ENCODE data around the gene LRRC8D. TPM values are rescaled to one million over a fixed set of nuclear protein-coding genes. Genes with fewer than 3 reads are reported as not detected.

The LRRC8D gene
- total and polyA plus RNA-seq, 11 donors, result 2.1 to 16.5 (median 8.0) TPM

- H3K4me1 ChIP-seq, result peaks cover 0 to 24% (median 5%) of the 10 kb centered on the region in 12 donors
- ATAC-seq (no peak), DNase-seq (no peak)
- H3K4me3 ChIP-seq, result no peak overlapping the region
- no peak overlapping the region for H3K27ac ChIP-seq
- intact Hi-C loops (cut with DNase I), result no loop called here
- 95 to 97% (median 97%) methylated on average over 7 of the region's 7 CpGs for WGBS, 4 donors
- no peaks in the 10 kb centered on the region for H3K9me3 ChIP-seq
- H3K36me3 ChIP-seq, result peaks cover 0 to 25% (median 11%) of the 10 kb centered on the region in 9 donors
- no peaks in the 10 kb centered on the region for H3K27me3 ChIP-seq
- TF ChIP-seq CTCF (IDR thresholded peaks at IDR 0.05) (no peak), POLR2A (IDR thresholded peaks at IDR 0.05) (no peak)
Observed at GRCh38 chr1:89866568-89866967, 45.7 kb downstream of the LRRC8D start.

GRCh38 chr1:89870998-89871397, 50.2 kb downstream of the LRRC8D start:
- peaks cover 0 to 41% (median 20%) of the 10 kb centered on the region in 12 donors for H3K4me1 ChIP-seq
- no peak overlapping the region for H3K27ac ChIP-seq

GRCh38 chr1:89871768-89872473, 51.1 kb downstream of the LRRC8D start:
- intact Hi-C loops (cut with DNase I), result loop anchor here in 1 of 10 donors (5.0 kb wide), 2 partner anchors 35 to 50 kb away; partner anchors contain the start of gene LRRC8D
- Histone ChIP-seq H3K27me3 (no peaks in the 10 kb centered on the region), H3K4me1 (peaks cover 0 to 44% (median 18%) of the 10 kb centered on the region in 12 donors), H3K9me3 (no peaks in the 10 kb centered on the region), H3K4me3 (no peak overlapping the region), H3K27ac (peak overlapping the region in 2 of 12 donors; percentile 35 to 68), H3K36me3 (peaks cover 0 to 21% (median 11%) of the 10 kb centered on the region in 9 donors)
- peak in 1 of 5 donors; percentile 54 for DNase-seq
- peak; percentile 64 to 94 (median 90) for ATAC-seq
- WGBS, 4 donors, result 68 to 75% (median 69%) methylated on average over 9 of the region's 9 CpGs
- TF ChIP-seq CTCF (IDR thresholded peaks at IDR 0.05), result no peak
- TF ChIP-seq POLR2A (IDR thresholded peaks at IDR 0.05), result no peak

More at GRCh38 chr1:89870998-89871397, 50.2 kb downstream of the LRRC8D start:
- no peak for TF ChIP-seq POLR2A (IDR thresholded peaks at IDR 0.05)
- no peak for TF ChIP-seq CTCF (IDR thresholded peaks at IDR 0.05)
- Histone ChIP-seq H3K36me3 (peaks cover 0 to 21% (median 11%) of the 10 kb centered on the region in 9 donors), H3K27me3 (no peaks in the 10 kb centered on the region), H3K9me3 (no peaks in the 10 kb centered on the region), H3K4me3 (no peak overlapping the region)
- intact Hi-C loops (cut with DNase I), result loop anchor here in 1 of 10 donors (5.0 kb wide), 2 partner anchors 36 to 49 kb away; partner anchors contain the start of gene LRRC8D
- 92 to 98% (median 95%) methylated on average over 3 of the region's 3 CpGs for WGBS, 4 donors
- DNase-seq, result no peak
- ATAC-seq, result no peak

GRCh38 chr1:89872567-89872966, 51.7 kb downstream of the LRRC8D start:
- no peak for DNase-seq
- no peaks in the 10 kb centered on the region for H3K27me3 ChIP-seq
- no peaks in the 10 kb centered on the region for H3K9me3 ChIP-seq
- intact Hi-C loops (cut with DNase I), result loop anchor here in 1 of 10 donors (5.0 kb wide), 2 partner anchors 35 to 50 kb away; partner anchors contain the start of gene LRRC8D
- H3K4me1 ChIP-seq, result peaks cover 0 to 47% (median 18%) of the 10 kb centered on the region in 12 donors
- H3K4me3 ChIP-seq, result no peak overlapping the region
- TF ChIP-seq POLR2A (IDR thresholded peaks at IDR 0.05), result no peak
- no peak for TF ChIP-seq CTCF (IDR thresholded peaks at IDR 0.05)
- no peak for ATAC-seq
- H3K36me3 ChIP-seq, result peaks cover 0 to 21% (median 11%) of the 10 kb centered on the region in 9 donors
- WGBS, 4 donors, result 42 to 54% (median 44%) methylated on average over 1 of the region's 1 CpG
- H3K27ac ChIP-seq, result peak overlapping the region in 2 of 12 donors; percentile 35 to 68

Data from heart left ventricle (tissue), 16 donors.